ENCODE results near the gene INMT. TPM values are rescaled to one million over a fixed set of nuclear protein-coding genes. Genes with fewer than 3 reads are reported as not detected.

The INMT gene
- total RNA-seq, 1 donor from 2014 or later, result 40.4 TPM

DNA sequence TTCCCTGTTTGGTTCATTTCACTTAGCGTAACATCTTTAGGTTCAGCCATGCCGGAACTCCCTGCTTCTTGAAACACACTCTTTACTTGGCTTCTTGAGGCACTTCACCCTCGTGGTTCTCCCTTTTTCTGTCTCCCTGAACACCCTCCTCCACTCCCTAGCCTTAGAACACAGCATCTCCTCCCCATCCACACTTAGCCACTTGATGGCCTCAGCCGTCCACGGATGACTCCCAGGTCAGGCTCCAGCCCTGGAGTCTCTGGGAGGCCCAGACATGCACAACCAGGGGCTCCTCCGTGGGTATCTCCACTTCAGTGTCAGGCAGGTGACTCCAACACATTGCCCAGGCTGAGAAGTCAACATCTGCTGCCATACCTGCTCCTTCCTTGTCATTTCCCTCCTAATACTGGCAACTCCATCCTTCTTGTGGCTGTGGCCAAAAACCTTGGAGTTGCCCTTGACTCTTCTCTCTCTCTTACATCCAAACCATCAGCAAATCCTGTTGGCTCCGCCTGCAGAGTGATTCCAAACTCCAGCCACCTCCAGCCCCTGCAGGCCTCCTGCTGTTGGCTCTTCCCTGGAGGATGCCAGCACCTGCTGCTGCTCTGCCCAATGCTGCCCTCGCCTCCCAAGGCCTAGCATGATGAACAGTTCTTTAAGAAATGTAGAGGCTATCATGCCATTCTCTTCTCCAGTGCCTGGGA, 8.4 kb upstream of the INMT start:
- intact Hi-C loops (cut with DNase I), result loop anchor here (5.0 to 10.0 kb wide), 2 partner anchors 119 to 229 kb away; no protein-coding TSS in a partner anchor
- peak; percentile 78 for ATAC-seq (ENCODE audit: poor library complexity)
- no peak for DNase-seq

DNA sequence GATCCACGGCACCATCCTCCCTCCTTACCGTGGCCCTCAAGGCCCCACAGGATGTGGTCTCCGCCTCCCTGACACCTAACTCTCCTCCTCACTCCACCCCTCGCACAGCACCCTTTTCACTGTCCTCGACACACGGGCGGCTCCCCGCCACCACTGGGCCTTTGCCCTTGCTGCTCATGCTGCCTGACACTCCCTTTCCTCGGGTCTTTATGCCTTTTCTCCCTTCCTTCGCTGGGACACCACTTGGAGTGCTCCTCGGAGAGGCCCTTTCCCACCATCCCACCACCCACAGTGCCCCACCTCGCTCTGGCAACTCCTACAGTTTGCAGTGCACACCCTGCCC, 7.9 kb upstream of the INMT start:
- no peak for ATAC-seq (ENCODE audit: poor library complexity)
- intact Hi-C loops (cut with DNase I), result loop anchor here (5.0 to 10.0 kb wide), 2 partner anchors 119 to 228 kb away; no protein-coding TSS in a partner anchor
- DNase-seq, result no peak

DNA sequence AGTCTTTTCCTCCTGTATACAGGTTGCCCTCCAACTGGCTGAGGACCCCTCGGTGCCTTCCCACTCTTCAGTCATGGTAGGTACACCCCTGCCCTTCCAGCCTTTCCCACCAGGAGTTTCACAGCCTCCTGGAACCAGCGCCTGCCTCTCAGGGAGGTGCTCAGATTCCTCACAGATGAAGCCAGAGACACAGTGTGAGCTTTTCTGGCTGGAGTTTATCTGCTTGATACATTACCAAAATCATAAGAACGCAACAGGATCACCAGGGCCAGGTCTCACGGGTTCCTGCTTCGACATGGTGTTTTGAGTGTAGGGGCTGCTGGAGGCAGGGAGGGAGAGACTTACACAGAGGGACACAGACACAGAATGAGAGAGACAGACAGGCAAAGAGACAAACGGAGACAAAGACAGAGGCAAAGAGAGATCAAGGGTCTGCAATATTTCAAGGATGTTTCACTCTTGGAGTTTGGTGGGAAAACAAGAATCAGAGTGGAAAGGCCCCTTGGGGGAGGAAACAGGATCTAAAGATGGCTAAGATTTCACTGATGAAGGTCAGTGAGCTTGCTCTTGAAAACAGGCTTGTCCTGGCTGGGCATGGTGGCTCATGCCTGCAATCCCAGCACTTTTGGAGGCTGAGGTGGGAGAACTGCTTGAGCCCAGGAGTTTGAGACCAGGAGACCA, 6.5 kb upstream of the INMT start:
- DNase-seq (no peak), ATAC-seq (ENCODE audit: poor library complexity) (peak; percentile 35)
- intact Hi-C loops (cut with DNase I), result loop anchor here (5.0 to 10.0 kb wide), 2 partner anchors 42 to 121 kb away; no protein-coding TSS in a partner anchor

DNA sequence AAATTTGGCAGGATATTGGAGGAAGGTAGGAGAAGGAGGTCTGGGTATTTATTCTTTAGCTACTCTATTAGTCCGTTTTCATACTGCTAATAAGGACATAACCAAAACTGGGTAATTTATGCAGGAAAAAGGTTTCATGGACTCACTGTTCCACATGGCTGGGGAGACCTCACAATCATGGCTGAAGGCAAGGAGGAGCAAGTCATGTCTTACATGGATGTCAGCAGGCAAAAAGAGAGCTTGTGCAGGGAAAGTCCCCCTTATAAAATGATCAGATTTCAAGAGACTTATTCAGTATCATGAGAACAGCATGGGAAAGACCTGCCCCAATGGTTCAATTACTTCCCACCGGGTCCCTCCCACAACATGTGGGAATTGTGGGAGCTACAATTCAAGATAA, 1.9 kb upstream of the INMT start:
- ATAC-seq (ENCODE audit: poor library complexity) (no peak), DNase-seq (no peak)
- intact Hi-C loops (cut with DNase I), result no loop called here

DNA sequence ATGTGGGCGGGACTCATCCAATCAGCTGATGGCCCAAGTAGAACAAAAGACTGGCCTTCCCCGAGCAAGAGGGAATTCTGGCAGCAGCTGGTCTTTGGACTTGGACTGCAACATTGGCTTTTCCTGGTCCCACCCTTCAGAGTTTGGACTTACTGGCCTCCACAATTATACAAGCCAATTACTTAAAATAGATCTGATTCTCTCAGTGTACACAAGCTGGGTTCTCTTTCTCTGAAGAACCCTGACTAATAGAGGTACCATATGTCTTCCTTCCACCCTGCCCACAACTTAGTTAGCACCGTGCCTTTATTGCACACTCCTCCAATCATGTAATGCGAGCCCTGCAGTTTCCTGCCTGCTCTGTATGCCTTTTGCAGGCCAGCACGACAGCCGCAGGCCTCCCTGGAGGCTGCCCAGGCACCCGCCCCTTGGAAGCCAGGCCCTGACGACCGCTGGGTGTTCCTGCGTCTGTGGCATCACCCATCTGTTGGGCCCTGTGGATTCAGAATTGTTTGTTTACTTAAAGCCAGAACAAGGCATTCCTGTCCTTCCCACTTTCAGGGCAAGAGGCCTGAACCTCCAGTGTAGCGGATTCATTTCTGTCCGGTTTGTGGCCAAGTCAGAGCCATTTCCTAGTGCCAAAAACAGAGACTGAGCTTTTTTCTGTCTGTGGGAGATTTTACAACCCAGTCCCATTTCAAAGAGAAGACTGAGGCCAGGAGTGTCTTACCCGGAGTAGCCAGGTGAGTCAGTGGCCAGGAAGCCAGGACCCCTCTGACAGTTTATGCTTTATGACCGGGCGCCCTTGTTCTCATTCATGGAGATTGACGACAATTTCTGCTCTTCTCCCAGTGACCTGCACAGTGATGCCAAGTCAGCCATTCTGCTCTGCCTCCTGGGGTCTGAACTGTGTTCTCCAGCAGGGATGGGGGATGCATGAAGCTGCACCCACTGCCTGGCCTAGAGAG, 968 bp upstream of the INMT start:
- ATAC-seq (ENCODE audit: poor library complexity) (peak; percentile 65), DNase-seq (peak; percentile 88)
- intact Hi-C loops (cut with DNase I), result no loop called here

DNA sequence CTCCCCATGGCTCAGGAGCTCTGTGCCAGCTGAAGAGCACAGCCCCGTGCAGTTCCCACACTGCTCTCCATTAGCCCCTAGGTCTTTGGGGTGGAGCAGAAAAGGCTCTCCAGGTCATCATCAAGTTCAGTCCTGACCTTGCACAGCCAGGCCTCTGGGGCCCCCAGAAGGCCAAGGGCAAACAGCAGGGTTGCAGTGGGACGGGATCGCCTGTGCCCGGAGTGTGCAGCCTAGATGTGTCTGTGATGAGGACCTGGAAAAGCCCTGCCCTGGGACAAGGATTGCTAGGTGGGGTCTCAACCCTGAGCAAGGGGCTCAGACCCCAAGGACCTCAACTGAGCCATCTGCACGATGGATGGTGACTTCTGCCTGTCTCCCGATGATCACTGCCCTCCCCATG, 549 bp downstream of the INMT start:
- intact Hi-C loops (cut with DNase I), result no loop called here
- DNase-seq (no peak), ATAC-seq (ENCODE audit: poor library complexity) (no peak)

DNA sequence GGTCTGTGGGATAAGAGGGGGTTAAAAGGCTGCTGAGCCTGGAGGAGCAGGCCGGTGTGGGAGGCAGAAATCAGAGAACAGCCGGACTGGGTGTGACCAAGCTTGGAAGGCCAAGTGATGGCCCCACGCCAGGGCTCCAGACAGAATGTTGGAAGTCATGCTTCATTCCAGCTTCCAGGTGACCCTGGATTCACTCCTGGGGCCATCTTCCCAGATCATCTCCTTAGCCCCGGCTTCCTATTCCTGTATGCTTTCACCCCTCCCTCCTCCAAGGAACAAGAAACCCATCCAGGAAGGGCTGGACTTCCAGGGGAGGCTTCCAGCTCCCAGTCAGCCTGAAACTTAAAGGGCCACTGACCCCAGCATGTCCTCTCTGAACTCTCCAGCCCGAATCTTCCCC, 1.0 kb downstream of the INMT start:
- peak; percentile 42 for ATAC-seq (ENCODE audit: poor library complexity)
- intact Hi-C loops (cut with DNase I), result no loop called here

DNA sequence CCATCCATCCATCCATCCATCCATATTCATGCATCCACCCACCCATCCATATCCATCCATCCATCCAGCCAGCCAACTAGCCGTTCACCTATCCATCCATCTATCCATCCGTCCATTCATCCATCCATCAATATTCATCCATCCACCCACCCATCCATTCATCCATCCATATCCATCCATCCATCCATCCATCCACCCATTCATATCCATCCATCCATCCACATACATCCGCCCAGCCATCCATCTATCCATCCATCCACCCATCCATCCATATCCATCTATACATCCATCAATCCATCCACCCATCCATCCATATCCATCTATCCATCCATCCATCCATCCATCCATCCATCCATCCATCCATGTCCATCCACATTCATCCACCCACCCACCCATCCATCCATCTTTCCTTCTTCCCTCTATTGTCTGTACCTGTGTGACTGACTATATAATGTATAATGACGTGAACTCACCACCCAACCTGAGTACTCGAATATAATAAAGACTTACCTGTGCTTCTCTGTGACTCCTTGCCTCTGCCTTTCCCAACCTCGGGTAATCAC, 2.5 kb downstream of the INMT start:
- intact Hi-C loops (cut with DNase I), result no loop called here
- no peak for ATAC-seq (ENCODE audit: poor library complexity)
- no peak for DNase-seq

More for the DNA sequence above, 1.0 kb downstream of the INMT start:
- peak; percentile 88 for DNase-seq

DNA sequence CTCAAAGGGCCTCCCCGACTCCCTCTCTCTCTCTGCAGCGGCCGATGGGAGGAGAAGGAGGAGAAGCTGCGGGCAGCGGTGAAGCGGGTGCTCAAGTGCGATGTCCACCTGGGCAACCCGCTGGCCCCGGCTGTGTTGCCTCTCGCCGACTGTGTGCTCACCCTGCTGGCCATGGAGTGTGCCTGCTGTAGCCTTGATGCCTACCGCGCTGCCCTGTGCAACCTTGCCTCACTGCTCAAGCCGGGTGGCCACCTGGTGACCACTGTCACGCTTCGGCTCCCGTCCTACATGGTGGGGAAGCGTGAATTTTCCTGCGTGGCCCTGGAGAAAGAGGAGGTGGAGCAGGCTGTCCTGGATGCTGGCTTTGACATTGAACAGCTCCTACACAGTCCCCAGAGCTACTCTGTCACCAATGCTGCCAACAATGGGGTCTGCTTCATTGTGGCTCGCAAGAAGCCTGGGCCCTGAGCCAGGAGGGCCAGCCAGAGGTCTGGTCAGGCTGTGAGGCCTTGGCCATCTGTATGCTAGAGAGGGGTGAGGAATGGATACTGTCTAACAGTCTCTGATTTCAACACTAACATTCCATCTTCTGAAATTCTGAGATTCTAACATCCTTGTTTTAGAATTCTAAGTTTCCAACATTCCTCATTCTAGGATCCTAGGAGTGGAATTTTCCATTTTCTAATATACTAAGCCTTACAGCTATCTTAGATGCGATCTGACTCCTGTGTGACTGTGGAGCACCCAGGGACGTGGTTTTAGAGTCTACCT, 3.6 kb downstream of the INMT start:
- intact Hi-C loops (cut with DNase I), result no loop called here
- ATAC-seq (ENCODE audit: poor library complexity), result peak; percentile 68
- DNase-seq, result peak; percentile 92

DNA sequence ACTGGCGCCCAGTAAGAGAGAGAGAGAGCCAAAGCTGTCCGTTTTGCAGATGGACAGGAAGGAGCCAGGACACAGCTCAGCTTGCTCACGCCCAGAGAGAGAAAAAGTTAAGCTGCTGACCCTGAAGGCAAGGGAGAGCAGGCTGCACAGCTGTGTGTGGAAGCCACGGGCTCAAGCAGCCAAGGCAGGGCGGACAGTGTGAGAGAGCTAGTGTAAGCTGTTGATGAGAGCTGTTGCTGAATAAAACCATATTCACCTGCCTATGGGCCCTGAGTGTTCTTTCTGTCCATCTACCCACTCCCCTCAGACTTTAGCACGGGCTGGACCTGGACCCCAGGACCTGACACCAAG, 5.4 kb downstream of the INMT start:
- intact Hi-C loops (cut with DNase I), result no loop called here
- DNase-seq (no peak), ATAC-seq (ENCODE audit: poor library complexity) (no peak)

DNA sequence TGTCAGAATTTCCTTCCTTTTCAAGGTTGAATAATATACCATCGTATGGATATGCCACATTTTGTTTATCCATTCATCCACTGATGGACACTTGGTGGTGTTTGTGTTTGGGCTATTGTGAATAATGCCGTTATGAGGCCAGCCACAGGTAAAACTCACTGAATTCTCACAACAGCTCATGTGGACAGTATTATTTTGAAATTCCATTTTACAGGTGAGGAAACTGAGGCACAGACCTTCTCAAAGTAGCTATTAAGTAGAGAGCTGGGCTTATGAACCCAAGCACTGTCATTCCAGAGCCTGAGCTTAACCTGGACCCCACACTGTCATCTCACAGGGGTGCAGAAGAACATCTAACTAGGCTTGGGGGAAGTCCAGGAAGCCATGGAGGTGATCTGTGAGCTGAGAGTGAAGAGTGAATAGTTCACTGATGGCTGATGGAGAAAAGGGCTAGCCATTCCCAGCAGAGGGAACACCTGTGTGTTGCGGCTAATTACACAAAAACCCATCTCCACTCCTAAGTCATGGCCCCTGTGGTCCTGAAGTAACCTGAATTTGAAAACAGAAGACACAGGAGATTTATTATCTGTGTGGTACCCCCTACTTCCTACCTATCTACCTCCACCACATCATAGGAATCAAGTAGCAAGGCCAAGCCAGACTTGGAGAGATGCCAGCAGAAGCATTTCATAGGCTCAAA, 8.7 kb downstream of the INMT start:
- intact Hi-C loops (cut with DNase I), result no loop called here
- ATAC-seq (ENCODE audit: poor library complexity) (no peak), DNase-seq (no peak)

DNA sequence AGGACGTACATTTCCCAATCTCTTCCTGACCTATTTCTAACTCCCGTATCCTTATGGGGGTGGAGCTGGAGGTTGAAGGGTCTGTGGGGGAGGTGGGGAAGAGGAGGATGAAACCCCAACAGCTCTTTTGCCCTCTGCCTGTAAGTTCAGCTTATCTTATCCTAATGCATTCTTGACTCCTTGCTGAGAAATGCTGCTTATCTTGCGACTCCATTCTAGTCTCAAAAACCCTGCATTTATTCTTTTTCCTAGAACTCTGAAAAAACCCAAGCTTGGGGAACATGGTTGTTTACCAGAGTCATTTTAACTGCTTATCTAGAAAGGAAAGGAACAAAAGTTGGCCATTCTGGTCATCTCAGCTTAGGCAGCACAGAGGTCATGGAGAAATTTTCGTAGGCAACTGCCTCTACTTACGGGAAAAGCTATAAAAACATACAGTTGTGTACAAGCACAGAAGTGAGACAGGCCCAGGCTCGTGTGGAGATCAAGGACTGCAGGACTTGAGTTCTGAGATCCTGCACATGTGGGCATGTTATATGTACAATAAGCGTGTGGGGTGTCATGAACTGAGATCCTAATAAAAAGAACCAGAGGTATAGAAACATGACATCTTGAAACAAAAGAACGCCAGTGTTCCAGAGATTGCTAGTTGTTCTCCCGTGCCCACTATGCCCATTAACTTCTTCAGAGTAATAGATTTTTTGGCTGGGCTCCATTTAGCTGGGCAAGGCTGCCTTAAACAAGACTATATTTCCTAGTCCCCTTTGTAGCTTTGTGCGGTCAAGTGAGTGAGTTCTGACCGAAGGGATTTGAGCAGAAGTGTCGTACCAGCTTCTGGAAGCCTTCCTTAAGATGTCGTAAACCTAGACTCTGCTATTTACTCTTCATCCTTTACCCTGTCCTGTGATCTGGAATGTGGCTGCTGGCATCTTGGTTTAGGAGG, 9.6 kb downstream of the INMT start:
- ATAC-seq (ENCODE audit: poor library complexity), result peak; percentile 7
- no peak for DNase-seq
- intact Hi-C loops (cut with DNase I), result no loop called here

DNA sequence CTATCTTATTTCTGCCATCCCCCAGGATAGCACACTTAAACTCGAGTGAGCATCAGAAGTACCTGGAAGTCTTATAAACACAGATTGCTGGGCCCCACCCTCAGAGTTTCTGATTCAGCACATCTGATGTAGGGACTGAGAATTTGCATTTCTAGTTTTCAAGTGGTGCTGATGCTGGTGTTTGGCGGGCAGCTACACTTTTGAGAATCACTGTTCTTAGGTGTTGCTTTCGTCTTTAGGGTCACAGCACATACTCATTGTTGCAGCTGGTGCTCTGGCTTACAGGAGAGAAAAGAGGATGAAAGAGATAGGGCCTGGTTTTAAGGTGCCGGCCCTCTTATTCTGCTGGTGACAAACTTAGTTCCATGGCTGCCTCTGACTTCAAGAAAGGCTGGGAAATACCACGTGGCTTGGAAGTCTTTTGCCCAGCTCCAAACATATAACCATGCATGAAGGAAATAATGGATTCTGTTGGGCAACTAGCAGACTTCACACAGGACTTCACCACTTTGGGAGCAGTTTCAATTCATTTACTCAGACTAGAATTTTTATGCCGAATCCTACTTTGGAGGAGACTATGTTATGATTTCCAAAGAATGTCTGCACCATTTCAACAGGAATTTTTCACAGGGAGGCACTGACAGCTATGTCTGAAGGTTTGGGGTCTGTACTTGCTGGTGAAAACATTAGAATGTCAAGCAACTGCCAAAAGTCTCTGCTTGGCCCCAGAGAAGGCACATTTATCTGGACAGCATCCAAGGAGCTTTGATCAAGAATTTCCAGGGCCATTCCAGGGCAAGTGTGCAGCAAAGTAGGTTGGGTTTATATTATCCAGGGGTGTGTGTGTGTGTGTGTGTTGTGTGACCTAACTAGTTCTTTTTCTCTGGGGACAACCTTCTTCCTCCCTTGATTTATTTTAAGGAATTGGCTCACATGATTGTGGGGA, 12.4 kb downstream of the INMT start:
- DNase-seq (no peak), ATAC-seq (ENCODE audit: poor library complexity) (peak; percentile 83)
- intact Hi-C loops (cut with DNase I), result no loop called here

DNA sequence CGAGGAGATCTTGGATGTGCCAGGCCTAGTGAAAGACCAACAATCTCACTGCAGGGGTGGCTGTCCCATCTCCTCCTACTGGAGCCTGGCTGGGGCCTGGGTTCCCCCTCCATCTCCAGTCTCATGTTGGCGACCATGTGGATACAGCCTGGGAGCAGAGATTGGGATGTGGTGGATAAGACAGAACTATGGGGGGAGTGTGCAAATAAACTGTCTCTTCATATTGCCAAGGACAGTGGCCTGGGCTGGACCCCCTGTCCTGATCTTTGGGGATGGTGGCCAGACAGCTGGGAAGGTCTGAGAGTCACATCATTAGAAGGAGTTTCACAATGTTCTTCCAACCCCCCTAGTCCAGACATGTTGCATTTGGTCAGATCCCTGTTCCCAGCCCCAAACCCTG, 13.5 kb downstream of the INMT start:
- intact Hi-C loops (cut with DNase I), result no loop called here
- DNase-seq, result no peak
- ATAC-seq (ENCODE audit: poor library complexity), result no peak

DNA sequence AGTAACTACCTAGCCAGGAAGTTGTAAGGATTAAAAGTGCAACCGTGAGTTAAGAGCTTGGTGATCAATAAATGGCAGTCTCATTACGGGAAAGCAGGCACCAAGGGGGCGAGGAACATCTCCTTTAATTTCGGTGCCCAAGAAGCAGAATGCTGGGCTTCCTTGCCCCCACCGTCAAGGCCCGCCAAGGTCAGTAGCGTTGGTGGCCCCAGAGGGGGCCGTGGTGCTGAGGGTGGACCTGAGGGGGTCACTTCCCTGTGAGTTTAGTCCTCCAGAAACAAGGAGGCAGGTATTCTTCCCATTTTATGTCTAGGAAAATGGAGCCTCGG, 18.9 kb downstream of the INMT start:
- DNase-seq (no peak), ATAC-seq (ENCODE audit: poor library complexity) (no peak)
- intact Hi-C loops (cut with DNase I), result no loop called here
